GM12891 (cell line): ENCODE results near the gene THSD8.
A peak's percentile ranks its signal among the peaks of the same experiment; 100 is the strongest.

Experiments used
- DNase-seq: peaks from one replicate; pipeline ENCODE4 v3.0.0; 2011; ENCODE audit warnings: low spot score; ENCODE audit not compliant: insufficient read length
- FAIRE-seq: peaks from 2 replicates; lab custom pipeline; 2011; peaks lifted over from hg19 to GRCh38; lab: Jason Lieb, UNC
- POLR2A ChIP-seq: IDR thresholded peaks from 2 replicates; pipeline ENCODE4 v1.6.1; 2011; ENCODE audit warnings: low read depth, low read length, control low read depth
- POU2F2 ChIP-seq: IDR thresholded peaks from 2 replicates; pipeline ENCODE4 v1.6.1; 2011; ENCODE audit warnings: low read depth, mild to moderate bottlenecking, control low read depth, low read length, moderate library complexity
- SPI1 ChIP-seq: IDR thresholded peaks from 2 replicates; pipeline ENCODE4 v1.6.1; 2011; ENCODE audit warnings: low read depth, low read length, control low read depth

Gene THSD8

GRCh38 chr19:12847159-12848139 lies 45.6 kb downstream of the THSD8 start:
- FAIRE-seq (peak; percentile 81), DNase-seq (peak; percentile 95)
- TF ChIP-seq SPI1 (peak; percentile 38; the same call in 1 of the 2 replicates), POLR2A (no peak), POU2F2 (no peak)
